K562 (cell line): ENCODE measurements around the gene NFYC. TPM values are rescaled to one million over a fixed set of nuclear protein-coding genes. Genes with fewer than 3 reads are reported as not detected.

ENCODE experiments used
- ATF1 ChIP-seq, 2 experiments: fragments of 450-650 bp in 1 of 2; IDR thresholded peaks; 2 replicates each; pipeline ENCODE4 v1.6.1; 2016; ENCODE audit warnings: missing compliant biosample characterization in 1 of 2, missing genetic modification characterization in 1 of 2
- DLX4 ChIP-seq: fragments of 250-450 bp; sonication (Bioruptor Pico); IDR thresholded peaks from 2 replicates; pipeline ENCODE4 v1.6.1; 2021; ENCODE audit warnings: mild to moderate bottlenecking
- E2F3 ChIP-seq: fragments of 250-450 bp; sonication (Bioruptor Pico); IDR thresholded peaks from 2 replicates; pipeline ENCODE4 v1.4.0; 2020; ENCODE audit warnings: mild to moderate bottlenecking
- EP400 ChIP-seq: fragments of 450-650 bp; IDR thresholded peaks from 2 replicates; pipeline ENCODE4 v1.6.1; 2017; ENCODE audit warnings: antibody characterized with exemption, mild to moderate bottlenecking, moderate library complexity
- FIP1L1 ChIP-seq: fragments of 200-400 bp; formaldehyde crosslinking; IDR thresholded peaks from 2 replicates; pipeline ENCODE4 v1.6.1; 2018; ENCODE audit warnings: mild to moderate bottlenecking, low read depth, low read length; ENCODE audit not compliant: poor library complexity, severe bottlenecking
- HDAC6 ChIP-seq: IDR thresholded peaks from 2 replicates; pipeline ENCODE4 v1.6.1; 2012; ENCODE audit warnings: low read depth, mild to moderate bottlenecking, control low read depth, inconsistent platforms, low read length, moderate library complexity
- HMG20B ChIP-seq: fragments of 250-450 bp; sonication (Bioruptor Pico); IDR thresholded peaks from 2 replicates; pipeline ENCODE4 v1.5.0; 2021; ENCODE audit warnings: mild to moderate bottlenecking
- MAX ChIP-seq: sonication (generic); formaldehyde crosslinking; IDR thresholded peaks from 2 replicates; pipeline ENCODE4 v1.9.0; 2022; ENCODE audit warnings: mild to moderate bottlenecking, missing genetic modification reagents
- NUFIP1 ChIP-seq: fragments of 450-650 bp; IDR thresholded peaks from 2 replicates; pipeline ENCODE4 v1.6.1; 2018; ENCODE audit not compliant: partially characterized antibody
- ZBTB1 ChIP-seq: sonication (generic); formaldehyde crosslinking; IDR thresholded peaks from 2 replicates; pipeline ENCODE4 v1.8.1; 2023; ENCODE audit warnings: missing genetic modification reagents, low read depth, mild to moderate bottlenecking, borderline replicate concordance
- ZNF232 ChIP-seq: sonication (generic); formaldehyde crosslinking; IDR thresholded peaks from 2 replicates; pipeline ENCODE4 v1.8.0; 2022; ENCODE audit warnings: mild to moderate bottlenecking, missing genetic modification reagents
- ZNF551 ChIP-seq: fragments of 250-450 bp; sonication (Bioruptor Pico); IDR thresholded peaks from 2 replicates; pipeline ENCODE4 v1.5.0; 2021; ENCODE audit warnings: mild to moderate bottlenecking, moderate library complexity
- polyA plus RNA-seq, 8 experiments: library from polyadenylated mRNA; depleted of rRNA in 4 of 8; stranded (reverse) in 5 of 8; unstranded in 3 of 8; fragments of >200 nt; fragmentation: Nextera tagmentation in 2 of 8; fragmentation: Illumina TruSeq in 1 of 8; extraction: Ambion mirVana in 2 of 8; extraction: Trizol in 1 of 8; gene quantifications; 2 replicates each; pipeline versions ENCODE4 v1.2.1 to v1.2.3, GENCODE V29; 2011 to 2014; ENCODE audit warnings: inconsistent platforms in 1 of 8, missing spikeins in 1 of 8
- total RNA-seq, 7 experiments: library from RNA; depleted of rRNA in 6 of 7; stranded (reverse); fragments of >200 nt in 6 of 7; fragmentation: Illumina TruSeq in 2 of 7; extraction: Trizol in 2 of 7; gene quantifications; 2 replicates each; pipeline versions ENCODE4 v1.2.1 to v1.2.3, GENCODE V29; 2011 to 2021; ENCODE audit warnings: low replicate concordance in 1 of 7
- TF ChIP-seq, protein P1 (sequence below): fragments of 250-450 bp; sonication (Bioruptor Pico); IDR thresholded peaks from 2 replicates; pipeline ENCODE4 v1.4.0; 2020; ENCODE audit warnings: borderline replicate concordance
- TF ChIP-seq, protein P2 (sequence below): fragments of 450-650 bp; formaldehyde crosslinking; IDR thresholded peaks from 2 replicates; pipeline ENCODE4 v1.4.0; 2022; ENCODE audit warnings: mild to moderate bottlenecking, moderate library complexity

Gene NFYC
- total and polyA plus RNA-seq, 9 of the 15 experiments (the other 6 are each of a cell fraction or from before 2014, with no cell fraction given): 4.8 to 59.8 (median 41.1) TPM

GRCh38 chr1:40651138-40651857, 40.2 kb upstream of the NFYC start (continued):
- TF ChIP-seq, protein P1, sequence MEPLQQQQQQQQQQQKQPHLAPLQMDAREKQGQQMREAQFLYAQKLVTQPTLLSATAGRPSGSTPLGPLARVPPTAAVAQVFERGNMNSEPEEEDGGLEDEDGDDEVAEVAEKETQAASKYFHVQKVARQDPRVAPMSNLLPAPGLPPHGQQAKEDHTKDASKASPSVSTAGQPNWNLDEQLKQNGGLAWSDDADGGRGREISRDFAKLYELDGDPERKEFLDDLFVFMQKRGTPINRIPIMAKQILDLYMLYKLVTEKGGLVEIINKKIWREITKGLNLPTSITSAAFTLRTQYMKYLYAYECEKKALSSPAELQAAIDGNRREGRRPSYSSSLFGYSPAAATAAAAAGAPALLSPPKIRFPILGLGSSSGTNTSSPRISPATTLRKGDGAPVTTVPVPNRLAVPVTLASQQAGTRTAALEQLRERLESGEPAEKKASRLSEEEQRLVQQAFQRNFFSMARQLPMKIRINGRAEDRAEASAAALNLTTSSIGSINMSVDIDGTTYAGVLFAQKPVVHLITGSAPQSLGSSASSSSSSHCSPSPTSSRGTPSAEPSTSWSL (CRISPR knock-in tag): no peak
- no peak for TF ChIP-seq ZBTB1 (CRISPR knock-in tag)
- TF ChIP-seq E2F3 (CRISPR knock-in tag): no peak
- TF ChIP-seq ATF1 (CRISPR knock-in tag; IDR thresholded peaks at IDR 0.05): no peak
- TF ChIP-seq ATF1 (tag; IDR thresholded peaks at IDR 0.05): 0 out of 2 replicates have a peak, but pooled peaks have one; percentile 37
- TF ChIP-seq FIP1L1: no peak
- no peak for TF ChIP-seq NUFIP1
- no peak for TF ChIP-seq ZNF232 (CRISPR knock-in tag)
- TF ChIP-seq MAX (CRISPR knock-in tag): peak; percentile 56; the same call in 1 of the 2 replicates
- TF ChIP-seq EP400: no peak
- TF ChIP-seq DLX4: no peak
- no peak for TF ChIP-seq HDAC6
- no peak for TF ChIP-seq ZNF551 (CRISPR knock-in tag)
- TF ChIP-seq HMG20B (CRISPR knock-in tag): no peak
- TF ChIP-seq, protein P2, sequence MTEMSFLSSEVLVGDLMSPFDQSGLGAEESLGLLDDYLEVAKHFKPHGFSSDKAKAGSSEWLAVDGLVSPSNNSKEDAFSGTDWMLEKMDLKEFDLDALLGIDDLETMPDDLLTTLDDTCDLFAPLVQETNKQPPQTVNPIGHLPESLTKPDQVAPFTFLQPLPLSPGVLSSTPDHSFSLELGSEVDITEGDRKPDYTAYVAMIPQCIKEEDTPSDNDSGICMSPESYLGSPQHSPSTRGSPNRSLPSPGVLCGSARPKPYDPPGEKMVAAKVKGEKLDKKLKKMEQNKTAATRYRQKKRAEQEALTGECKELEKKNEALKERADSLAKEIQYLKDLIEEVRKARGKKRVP (CRISPR knock-in tag): no peak
